ENCODE measurements around the gene CUBN.
A peak's percentile ranks its signal among the peaks of the same experiment; 100 is the strongest.

Gene CUBN

GRCh38 chr10:17038627-17039026, 91.0 kb downstream of the CUBN start:
- TF ChIP-seq CTCF (IDR thresholded peaks at IDR 0.05; ENCODE audit: low read depth, low read length) (no peak), MAX (IDR thresholded peaks at IDR 0.05; ENCODE audit: low read depth, low read length) (no peak), MYC (IDR thresholded peaks at IDR 0.05; ENCODE audit: low read depth, low read length) (no peak), POLR2A (IDR thresholded peaks at IDR 0.05; ENCODE audit: extremely low read depth, insufficient read length) (no peak)
- no peak for DNase-seq (ENCODE audit: low read depth)
- H3K4me3 ChIP-seq (ENCODE audit: low read depth, low read length), result no peak overlapping the region

DNA sequence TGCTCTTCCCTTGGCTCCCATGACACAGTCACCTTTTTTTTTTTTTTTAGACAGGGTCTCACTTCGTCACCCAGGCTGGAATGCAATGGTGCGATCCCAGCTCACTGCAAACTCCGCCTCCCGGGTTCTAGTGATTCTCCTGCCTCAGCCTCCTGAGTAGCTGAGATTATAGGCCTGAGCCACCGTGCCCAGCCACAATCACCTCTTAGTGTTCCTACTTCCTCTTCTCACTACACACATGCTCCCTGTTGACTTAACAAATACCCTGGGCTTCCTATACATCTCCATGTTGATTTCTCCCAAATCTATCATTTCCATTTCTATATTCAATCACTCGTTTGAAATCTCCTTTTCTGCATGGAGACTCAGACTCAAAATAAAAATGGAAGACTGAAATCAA, 91.7 kb downstream of the CUBN start:
- H3K4me3 ChIP-seq (ENCODE audit: low read depth, low read length), result no peak overlapping the region
- DNase-seq (ENCODE audit: low read depth), result no peak

GRCh38 chr10:17035446-17035845, 94.2 kb downstream of the CUBN start:
- no peak overlapping the region for H3K4me3 ChIP-seq (ENCODE audit: low read depth, low read length)
- DNase-seq (ENCODE audit: low read depth), result no peak
- TF ChIP-seq CTCF (IDR thresholded peaks at IDR 0.05; ENCODE audit: low read depth, low read length) (no peak), POLR2A (IDR thresholded peaks at IDR 0.05; ENCODE audit: extremely low read depth, insufficient read length) (no peak), MYC (IDR thresholded peaks at IDR 0.05; ENCODE audit: low read depth, low read length) (no peak), MAX (IDR thresholded peaks at IDR 0.05; ENCODE audit: low read depth, low read length) (no peak)

More for the DNA sequence above, 91.7 kb downstream of the CUBN start:
- no peak for TF ChIP-seq POLR2A (IDR thresholded peaks at IDR 0.05; ENCODE audit: extremely low read depth, insufficient read length)
- no peak for TF ChIP-seq CTCF (IDR thresholded peaks at IDR 0.05; ENCODE audit: low read depth, low read length)

DNA sequence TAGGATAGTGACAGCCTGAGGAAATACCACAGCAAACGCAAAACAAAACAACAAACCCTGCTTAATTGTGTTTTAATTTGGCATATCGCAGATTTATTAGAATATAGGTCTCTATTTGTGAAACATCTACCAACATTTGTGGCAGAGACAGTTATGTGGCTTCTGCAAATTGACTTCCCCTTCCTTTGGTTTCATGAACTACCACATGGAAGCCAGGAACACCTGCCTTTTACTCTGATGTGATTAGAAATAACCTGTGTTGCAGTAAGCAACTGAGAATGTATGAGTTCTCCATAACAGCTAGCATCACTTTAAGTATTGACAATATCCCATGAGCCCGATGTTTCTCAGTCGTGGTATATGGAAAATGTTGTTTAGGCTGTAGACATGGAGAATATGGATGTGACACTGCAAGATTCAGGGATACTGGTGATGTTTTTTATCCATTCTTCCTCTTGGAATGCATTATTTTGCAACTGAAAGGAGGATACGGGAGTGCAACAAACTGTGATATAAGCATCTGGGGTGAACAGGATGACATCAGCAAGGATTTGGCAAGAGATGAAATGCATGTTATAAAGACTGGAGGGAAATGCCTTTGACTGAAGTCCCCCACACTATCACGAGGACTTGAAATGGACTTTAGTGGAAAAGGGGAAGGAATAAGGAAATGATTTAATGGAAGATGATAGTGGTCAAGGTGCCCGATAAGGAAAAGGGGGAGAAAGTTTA, 95.9 kb downstream of the CUBN start:
- no peak overlapping the region for H3K4me3 ChIP-seq (ENCODE audit: low read depth, low read length)
- TF ChIP-seq CTCF (IDR thresholded peaks at IDR 0.05; ENCODE audit: low read depth, low read length), result no peak
- TF ChIP-seq MAX (IDR thresholded peaks at IDR 0.05; ENCODE audit: low read depth, low read length), result no peak
- TF ChIP-seq POLR2A (IDR thresholded peaks at IDR 0.05; ENCODE audit: extremely low read depth, insufficient read length), result no peak
- no peak for TF ChIP-seq MYC (IDR thresholded peaks at IDR 0.05; ENCODE audit: low read depth, low read length)
- no peak for DNase-seq (ENCODE audit: low read depth)

DNA sequence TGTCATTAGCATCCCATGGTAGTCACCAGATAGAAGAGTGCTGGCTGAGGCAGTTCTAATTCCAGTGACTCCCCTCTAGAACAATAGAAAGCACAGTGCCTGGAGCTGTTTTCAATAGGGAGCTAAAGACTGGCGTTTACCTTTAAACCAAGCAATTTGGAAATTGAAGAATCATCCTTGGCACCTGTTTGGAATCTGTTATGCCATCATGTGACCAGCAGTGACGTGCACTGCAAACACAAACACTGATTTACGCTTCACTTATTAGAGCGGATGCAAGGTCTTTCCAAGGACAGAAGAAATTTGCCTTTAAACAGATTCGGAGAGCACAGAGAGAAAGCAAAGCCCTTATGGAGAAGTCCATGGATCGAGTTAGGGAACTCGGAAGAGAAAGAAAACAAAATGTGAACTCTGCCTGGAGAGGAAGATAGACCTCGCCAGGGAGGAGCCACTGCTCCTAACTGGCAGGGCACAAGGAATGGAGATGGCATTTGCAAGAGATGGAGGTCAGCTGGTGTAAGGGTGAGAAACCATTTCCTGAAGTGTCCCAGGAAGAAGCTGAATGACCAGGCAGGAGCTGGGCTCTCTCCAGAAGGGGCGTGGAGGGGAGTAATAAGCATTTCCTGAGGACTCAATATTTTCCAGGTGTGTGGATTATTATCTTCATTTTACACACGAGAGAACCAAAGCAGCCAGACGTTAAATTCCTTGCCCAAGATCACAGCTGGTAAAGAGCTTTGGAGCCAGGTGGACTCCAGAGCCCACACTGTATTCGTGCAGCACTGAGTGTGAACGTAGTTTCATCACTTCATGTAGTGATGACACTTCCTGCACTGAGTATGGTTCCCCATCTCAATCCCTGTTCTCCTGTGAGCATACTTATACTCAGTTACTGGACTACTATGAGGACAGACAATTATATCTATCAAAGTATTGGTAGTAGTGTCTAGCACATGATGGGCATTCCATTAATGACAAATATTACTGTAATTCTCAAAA, 97.7 kb downstream of the CUBN start:
- H3K4me3 ChIP-seq (ENCODE audit: low read depth, low read length), result no peak overlapping the region
- peak; percentile 17 for DNase-seq (ENCODE audit: low read depth)
- no peak for TF ChIP-seq MYC (IDR thresholded peaks at IDR 0.05; ENCODE audit: low read depth, low read length)
- TF ChIP-seq CTCF (IDR thresholded peaks at IDR 0.05; ENCODE audit: low read depth, low read length), result no peak
- TF ChIP-seq POLR2A (IDR thresholded peaks at IDR 0.05; ENCODE audit: extremely low read depth, insufficient read length), result no peak
- no peak for TF ChIP-seq MAX (IDR thresholded peaks at IDR 0.05; ENCODE audit: low read depth, low read length)
